ENCODE results near the gene EPHA3.

EPHA3 gene

DNA sequence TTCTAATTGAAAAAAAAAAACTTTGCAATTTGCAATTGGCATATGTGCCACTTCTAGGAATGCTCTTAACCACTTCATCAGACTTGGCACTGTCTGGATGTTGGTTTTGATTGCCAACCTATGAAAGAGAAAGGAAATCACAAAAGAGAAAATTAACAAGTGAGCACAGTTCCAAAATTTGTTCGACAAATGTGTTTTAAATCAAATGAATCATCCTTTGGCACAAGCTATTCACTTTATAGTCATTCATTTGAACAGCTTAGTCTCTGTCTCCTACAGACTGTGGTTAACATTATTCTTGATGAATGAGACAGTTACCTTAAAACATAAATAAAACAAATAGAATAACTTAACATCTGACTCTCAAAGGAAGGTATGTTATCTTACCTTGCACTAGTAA, 265.0 kb downstream of the EPHA3 start:
- no peak for DNase-seq

DNA sequence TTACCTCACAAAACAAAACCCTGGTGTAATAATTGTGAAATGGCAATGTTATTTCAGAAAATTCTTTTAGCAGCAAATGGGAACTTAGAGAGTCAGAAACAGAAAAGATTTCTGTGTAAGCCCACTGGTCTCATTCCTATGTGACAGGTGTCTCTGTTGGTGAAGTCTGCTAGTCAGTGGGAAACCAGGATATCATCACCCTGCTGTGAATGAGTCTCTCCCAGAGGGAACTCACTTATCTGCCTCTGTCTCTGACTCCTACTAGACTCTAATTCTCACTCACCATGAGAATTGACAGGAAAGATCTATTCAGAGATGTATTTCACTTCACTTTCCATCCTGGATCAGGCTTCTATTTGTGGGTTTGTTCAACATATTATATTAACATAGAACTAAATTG, 266.0 kb downstream of the EPHA3 start:
- DNase-seq: no peak

- DNase-seq: no peak
These were observed 268.0 kb downstream of the EPHA3 start for GRCh38 chr3:89375451-89375850.

- no peak for DNase-seq
These were observed 272.6 kb downstream of the EPHA3 start for GRCh38 chr3:89380016-89380415.

- no peak for DNase-seq
These were observed 285.6 kb downstream of the EPHA3 start for GRCh38 chr3:89392991-89393390.

DNA sequence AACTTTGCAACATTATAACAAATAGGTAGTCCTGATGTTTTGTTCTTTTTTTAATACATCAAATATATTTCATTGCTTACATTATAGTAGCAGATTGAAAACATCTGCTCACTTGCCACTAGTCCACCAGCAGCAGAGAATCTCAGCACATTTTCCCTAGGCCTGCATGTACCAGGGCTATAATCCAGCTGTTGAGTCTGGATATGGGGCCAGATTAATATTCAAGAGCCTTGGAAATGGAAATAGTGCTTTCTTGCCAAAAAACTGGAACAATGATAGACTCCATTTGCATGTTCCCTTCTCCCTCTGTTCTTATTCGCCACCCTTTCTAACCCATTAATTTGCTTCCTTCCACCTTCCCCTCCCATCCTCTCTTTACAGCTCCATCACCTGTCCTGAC, 288.0 kb downstream of the EPHA3 start:
- no peak for DNase-seq

DNA sequence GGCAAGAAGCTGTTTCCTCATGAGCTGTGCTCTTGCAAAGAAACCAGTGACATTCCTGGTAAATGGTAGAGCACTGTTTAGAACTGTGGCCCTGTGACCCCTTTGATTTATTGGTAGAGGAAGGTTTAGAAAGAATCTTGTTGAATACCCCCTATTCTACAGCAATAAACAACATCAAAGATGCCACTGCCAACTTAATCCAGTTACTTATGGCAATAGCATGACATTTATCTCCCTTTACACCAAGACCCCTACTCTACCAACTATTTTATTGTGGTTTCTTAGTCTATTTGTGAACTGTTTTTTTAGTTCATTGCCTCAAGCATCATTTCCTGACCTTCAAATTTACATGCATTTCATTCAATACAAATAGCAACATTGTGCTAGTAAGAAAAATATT, 288.6 kb downstream of the EPHA3 start:
- no peak for DNase-seq

GRCh38 chr3:89402051-89402450, 294.6 kb downstream of the EPHA3 start:
- no peak for DNase-seq

DNA sequence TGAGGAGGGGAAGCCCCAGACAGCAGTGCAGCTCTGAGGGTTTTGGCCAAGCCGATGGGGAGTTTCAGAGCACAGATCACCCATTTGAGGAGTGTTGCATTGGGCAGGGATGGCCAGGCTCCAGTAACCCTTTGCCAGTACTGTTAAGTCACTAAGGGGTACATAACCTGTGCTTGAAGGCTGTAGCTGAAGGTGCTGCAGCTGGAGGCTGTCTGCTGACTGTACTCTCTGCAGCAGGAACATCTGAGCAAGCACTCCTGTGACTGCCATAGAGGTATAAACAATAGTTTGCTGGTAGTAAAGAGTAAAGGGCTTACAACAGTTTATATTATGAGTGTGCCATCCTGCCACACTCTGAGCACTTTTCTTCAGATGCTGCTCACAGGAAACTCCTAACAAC, 297.8 kb downstream of the EPHA3 start:
- DNase-seq: no peak

- no peak for DNase-seq
These were observed 298.2 kb downstream of the EPHA3 start for GRCh38 chr3:89405593-89405992.

DNA sequence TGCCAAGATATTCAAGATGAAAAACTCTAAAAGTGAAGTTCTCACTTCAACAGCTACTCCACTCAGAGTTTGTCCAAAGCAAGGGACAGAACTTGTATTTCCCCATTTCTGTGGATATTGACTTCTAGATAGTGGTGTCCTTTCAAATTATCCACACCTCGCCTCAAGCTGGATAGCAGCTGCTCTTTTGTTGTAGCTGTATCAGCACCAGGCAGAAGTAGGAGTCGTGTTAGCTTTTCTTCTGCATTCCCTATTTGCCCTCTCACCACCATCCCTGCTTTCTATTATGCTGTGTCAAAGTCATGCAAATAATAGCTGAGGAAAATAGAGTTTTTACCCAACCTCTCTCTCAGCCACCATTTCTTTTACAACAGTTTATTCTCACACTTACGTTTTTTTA, 303.8 kb downstream of the EPHA3 start:
- no peak for DNase-seq

DNA sequence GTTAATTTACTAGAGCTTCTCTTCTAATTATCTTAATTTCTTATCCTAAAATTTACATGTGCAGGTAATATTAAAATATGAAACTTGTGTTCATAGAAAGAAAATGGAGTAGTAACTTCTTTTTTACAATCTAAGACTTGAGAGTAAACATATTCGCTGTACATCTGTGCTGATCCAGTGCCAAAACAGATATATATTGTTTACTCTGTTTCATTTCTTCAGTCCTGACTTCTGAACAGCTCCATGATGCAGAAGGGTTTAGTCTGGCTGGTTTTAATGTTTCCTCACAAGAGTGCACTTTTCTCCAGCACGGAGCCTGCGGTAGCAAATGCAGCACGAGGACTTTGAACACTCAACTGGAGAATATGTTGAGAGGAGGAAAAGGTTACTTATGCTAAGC, 306.8 kb downstream of the EPHA3 start:
- DNase-seq: no peak

GRCh38 chr3:89419647-89420241, 312.3 kb downstream of the EPHA3 start:
- DNase-seq: no peak

- DNase-seq: no peak
These were observed 318.6 kb downstream of the EPHA3 start for GRCh38 chr3:89426060-89426459.

DNA sequence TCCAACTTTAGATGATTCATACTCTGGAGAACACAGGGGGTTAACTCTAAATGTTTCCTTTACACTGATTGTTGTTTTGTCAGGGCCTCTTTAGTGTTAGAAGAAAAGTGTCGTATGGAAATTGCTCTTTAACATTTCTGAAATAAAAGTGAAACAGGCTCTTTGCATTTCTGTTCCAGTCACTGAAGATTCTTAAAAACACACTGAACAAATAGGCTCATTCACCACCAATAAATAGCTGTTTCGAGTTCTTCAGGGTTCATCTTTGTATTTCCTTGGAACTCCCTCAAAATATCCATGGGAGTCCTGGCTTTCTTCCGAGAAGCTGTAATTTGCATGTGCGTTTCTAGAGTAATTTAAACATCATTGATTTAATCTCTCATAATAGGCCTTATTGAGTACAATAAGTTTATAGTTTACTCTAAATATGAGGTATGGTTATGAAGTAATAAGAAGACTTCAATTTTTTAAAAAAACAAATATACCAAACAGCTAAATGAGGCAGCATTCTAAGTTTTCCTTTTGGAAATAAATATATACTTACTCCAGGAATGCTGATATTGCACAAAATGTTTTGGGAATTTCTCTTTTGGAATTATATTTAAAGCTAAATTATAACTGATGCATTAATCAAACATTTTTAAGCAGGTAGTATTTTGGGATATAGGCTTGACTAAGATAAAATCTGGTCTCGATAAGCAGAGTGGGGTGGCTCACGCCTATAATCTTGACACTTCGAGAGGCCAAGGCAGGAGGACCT, 327.4 kb downstream of the EPHA3 start:
- no peak for DNase-seq

DNA sequence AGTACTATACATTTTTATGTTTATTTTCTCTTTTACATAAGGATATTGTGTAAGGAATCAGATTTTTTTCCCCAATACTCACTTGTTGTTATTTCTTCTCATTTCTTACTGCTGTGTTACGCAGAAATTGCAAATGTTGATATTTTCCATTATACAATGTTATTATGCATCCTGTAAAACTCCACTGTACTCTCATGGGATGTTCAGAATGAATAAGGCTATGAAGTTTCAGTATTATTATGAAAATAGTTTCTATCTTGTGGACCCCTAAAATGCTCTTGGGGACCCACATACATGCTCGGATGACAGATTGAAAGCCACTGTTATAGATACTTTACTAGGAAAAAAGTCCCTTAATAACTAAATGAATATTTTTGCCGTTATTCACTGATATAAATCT, 329.4 kb downstream of the EPHA3 start:
- no peak for DNase-seq

DNA sequence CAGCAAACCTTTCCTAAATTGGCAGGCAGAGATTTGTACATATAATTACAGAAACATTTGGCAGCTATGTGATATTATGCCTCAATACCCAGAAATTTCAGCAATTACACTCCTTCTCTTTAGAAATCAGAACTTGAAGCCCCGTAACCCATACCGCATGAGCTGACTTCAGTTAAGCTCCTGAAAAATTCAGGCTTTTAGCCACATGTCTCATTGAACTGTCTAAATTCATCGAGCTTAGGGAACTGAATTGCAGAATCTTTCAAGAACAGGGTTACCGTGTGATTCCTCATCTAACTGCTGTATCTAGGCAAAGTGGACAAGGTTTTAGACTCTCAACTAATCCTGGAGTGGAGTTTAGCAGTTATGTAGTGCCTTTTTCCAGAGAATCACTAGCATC, 333.0 kb downstream of the EPHA3 start:
- no peak for DNase-seq

DNA sequence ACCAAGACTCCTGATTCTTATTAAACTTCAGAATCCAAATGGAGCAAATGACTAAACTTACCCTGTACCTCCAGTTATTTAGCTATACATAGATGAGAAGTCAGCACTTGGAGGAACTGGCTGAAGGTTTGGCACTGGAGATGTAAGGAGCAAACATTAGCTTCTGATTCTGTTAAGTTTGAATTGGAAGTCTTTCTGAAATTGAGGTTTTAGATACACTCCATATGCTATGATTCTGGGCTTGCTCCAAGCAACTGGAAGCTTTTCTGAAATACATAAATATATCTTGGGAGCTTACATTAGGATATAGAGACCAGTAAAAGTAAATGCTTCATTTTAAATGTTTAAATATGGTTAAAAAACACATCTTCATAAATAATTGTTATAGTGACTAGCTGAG, 333.7 kb downstream of the EPHA3 start:
- DNase-seq: no peak

GRCh38 chr3:89446593-89446992, 339.2 kb downstream of the EPHA3 start:
- no peak for DNase-seq

GRCh38 chr3:89447243-89447642, 339.8 kb downstream of the EPHA3 start:
- DNase-seq: no peak

DNA sequence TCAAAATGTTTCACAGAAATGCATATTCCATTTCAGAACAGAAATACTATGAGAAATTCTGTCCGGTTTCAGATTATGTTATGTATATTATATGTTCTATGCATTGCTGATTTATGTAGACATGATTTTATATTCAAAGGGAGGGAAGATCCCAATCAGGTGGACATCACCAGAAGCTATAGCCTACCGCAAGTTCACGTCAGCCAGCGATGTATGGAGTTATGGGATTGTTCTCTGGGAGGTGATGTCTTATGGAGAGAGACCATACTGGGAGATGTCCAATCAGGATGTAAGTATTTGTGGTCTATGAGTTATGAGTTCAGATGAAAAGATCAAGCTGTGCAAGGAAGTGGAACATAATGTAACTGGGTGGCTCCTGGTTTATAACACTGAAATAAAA, 341.7 kb downstream of the EPHA3 start:
- DNase-seq: no peak

- no peak for DNase-seq
These were observed 344.6 kb downstream of the EPHA3 start for GRCh38 chr3:89452066-89452465.

DNA sequence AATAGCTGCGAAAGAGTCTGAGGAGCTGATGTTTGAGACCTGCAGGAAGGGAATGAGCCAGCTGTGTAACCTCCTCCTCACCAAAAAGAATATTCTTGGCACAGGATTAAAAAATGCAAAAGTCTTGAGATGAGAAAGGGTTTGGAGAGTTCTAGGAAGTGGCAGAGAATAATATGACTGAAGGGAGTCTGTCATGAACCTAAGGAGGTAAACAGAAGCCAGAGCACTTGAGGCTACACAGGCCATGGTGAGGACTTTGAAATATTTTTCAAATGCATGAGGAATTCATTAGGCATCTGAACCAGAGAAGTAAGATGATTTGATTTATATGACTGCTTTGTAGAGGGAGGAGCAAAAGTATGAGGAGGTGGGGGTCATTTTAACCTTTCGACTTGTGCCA, 347.8 kb downstream of the EPHA3 start:
- no peak for DNase-seq

DNA sequence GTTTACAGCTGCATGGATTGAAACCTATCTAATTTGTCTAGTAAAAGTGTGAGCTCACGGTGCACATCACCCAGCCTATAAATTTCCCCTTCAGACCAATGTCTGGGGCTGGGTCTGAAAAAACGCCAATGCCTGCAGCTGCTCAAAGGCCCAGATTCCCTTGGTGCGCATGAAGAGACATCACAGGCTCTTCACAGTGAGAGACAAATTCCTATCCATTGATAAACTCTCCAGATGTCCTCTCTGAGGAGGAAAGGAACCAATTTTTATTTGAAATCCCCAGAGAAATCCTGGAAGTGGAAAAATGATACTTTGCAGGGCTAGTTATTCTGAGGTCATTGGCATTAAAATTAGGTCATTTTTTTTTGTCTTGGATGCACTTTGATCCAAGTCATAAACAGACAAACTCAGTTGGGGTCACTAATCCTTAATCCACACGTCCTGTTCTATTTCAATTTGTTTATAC, 360.5 kb downstream of the EPHA3 start:
- DNase-seq: no peak

- DNase-seq: no peak
These were observed 364.7 kb downstream of the EPHA3 start for GRCh38 chr3:89472101-89472500.
